ENCODE results near the gene CCDC134.
A peak's percentile ranks its signal among the peaks of the same experiment; 100 is the strongest.
"Not testable (repeated sequence)": the region's sequence is repeated elsewhere in the genome, so short reads cannot be mapped to it uniquely, and the experiment has no call there.

Gene CCDC134

GRCh38 chr22:41826430-41827383, 26.2 kb downstream of the CCDC134 start:
- no peak for DNase-seq

GRCh38 chr22:41827671-41828070, 27.2 kb downstream of the CCDC134 start:
- no peak for DNase-seq

DNA sequence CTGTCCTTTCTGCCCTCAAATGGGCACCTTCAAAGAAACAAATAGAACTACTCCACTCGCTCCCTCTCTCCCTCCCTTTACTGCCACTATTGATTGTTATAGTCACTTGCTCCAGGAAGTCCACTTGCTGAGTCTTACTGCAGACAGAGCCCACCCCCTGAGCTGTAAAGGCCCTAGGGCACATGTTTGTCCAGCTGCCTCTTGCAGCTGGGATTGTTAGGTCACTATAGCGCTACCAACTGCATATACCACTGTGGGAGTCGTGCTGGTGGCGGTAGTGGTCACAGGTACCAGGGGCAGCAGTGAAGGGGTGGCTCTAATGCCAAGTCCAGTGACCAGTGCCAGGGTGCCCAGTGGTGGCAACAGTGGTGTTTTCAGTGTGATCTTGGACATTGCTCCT, 28.0 kb downstream of the CCDC134 start:
- DNase-seq: no peak

DNA sequence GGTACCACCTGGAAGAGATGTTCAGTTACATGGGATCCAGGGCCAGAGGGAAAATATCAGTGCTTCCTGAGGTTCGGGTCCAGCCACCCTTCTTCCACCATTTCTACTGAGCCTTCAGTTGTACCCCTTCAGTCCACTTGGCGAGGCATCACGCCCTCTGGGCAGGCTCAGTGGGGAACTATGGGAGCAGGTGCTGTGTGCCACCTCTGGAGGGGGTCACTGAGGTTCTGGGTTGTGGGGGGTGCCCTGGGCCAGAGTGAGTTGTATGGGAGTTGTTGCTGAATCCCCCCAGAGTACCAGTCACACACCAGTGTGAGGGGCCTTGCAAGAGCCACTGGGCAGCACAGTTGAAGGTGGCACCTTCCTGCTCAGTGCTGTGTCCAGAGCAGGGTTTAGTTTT, 29.7 kb downstream of the CCDC134 start:
- no peak for DNase-seq

GRCh38 chr22:41831383-41831782, 30.9 kb downstream of the CCDC134 start:
- DNase-seq: no peak

DNA sequence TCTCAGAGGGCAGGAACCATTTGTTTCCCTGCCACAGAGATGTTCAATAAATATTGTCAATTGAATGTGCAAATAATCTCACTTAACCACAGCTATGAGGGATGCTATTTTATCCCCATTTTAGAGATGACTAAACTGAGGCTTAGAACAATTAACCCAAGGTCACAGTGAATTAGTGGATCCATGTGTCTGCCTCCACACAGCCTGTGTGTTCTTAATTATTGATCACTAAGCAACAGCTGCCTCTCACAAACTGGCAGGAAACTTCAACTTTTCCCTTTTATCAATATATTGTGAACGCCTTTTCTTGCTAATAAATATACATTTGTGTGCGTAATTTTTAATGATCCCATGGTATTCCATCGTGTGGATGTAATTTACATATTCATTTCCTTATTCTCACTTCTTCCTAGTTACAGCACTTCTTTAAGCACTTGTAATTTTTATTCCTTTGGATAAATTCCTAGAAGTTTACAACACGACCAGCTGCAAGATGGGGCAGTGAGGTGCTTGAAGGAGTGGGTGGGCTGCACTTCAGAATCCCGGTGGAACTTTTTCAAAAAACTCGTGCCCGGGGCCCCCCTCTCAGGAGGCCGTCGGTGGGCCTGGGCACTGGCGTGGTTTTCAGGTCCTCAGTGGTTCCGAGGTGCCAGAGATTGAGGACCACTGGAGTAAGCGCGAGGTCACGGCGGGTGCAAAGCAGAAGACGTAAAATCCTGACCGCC, 31.5 kb downstream of the CCDC134 start:
- DNase-seq: no peak

GRCh38 chr22:41832553-41833368, 32.3 kb downstream of the CCDC134 start, which contains the start of gene SREBF2:
SREBF2 (plus strand) TSS chr22:41833105; CDS start chr22:41833271, 166 bp downstream.
- DNase-seq: peak; percentile 99

DNA sequence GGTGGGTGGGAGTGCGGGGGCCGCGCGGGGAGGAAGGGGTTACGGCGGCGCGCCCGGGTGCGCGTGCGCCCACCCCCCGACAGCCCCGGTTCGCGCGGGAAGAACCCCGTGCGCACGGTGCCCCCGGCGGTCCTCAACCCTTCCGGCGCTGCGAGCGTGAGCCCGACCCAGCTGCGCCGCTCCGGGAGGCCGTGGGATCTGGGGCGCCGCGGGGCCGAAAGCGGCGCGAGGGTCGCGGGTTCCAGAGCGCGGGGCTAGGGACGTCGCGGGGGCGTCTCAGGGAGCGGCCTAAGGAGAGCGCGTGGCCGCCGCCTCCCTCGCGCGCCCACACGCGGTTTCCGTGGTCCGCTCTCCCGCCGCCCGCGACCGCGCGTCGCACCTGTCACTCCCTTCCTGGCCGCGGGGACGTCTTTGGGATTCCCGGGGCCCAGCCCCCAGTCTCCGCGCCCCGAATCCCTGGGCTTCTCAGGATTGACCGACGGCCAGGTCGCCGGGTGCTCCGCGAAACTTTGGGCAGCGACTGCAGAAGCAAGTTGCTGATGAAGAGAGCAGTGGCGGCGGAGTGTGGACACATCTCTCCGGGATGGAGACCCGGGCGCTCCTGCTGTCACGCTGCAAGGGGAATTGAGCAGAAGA, 33.0 kb downstream of the CCDC134 start:
- DNase-seq: peak; percentile 27

DNA sequence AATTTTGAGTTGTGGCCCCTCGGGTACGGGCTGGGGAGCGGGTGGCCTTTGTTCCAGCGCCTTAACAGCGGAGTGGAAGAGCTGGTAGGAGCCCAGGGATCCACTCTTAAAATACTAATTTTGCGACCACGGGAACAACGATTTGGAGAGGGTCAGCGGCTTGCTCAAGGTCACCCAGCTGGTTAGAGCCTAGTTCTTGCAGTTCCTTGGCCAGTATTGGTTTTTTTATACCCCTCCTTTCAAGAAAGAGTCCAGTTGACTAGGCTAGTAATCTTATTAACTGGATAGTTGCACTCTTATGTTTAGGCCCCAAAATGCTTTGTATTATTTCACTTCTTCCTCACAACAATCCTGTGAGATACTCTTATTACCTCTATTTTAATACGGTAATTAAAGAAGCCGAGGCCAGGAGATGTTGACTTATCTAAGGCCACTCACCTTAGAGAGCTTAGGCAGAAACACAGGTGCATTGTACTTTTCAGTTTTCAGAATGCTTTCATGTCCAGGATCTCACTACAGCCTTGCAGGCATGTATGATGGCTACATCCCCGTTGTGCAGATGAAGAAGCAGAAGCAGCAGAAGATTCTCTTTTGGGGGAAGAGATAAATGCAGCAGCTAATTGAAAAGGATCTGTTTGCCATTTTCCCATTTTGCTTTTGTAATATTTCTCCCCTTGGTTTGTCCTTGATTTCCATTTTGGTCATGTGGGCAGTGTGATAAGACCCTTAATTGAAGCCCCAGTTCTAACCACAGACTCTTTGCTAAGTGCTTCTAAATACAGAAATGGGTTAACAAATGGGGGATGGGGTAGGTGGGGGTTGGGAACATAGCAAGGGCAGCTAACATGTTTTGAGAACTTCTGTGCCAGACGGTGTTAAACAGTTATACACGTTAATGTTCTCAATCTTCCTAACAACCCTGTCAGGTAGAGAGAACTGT, 33.8 kb downstream of the CCDC134 start:
- no peak for DNase-seq

DNA sequence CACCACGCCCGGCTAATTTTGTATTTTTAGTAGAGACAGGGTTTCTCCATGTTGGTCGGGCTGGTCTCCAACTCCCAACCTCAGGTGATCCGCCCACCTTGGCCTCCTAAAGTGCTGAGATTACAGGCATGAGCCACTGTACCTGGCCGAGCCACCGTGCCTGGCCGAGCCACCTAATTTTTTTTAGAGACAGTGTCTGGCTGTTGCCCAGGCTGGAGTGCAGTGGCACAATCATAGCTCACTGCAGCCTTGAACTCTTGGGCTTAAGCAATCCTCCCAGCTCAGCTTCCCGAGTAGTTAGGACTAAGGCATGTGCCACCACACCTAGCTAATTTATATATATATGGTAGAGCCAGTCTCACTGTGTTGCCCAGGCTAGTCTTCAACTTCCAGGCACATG, 35.0 kb downstream of the CCDC134 start:
- DNase-seq: not testable (repeated sequence)

DNA sequence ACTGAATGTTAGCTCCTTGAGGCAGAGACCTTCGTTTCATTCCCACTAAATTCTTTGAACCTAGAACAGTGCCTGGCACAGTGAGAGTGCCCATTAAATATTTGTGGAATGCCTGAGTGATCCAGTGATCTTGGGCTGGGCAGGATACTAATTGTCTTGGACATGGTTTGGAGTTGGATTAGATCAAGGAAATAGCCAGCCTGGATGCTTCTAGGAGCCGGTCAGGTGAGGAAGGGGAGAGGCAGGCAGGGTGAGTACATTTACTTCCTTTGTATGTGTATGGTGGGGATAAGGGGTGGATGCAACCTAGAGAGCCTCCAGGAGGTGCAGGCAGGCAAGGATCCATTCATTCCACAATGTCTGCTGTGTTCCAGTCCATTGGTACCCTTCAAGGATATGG, 36.1 kb downstream of the CCDC134 start:
- DNase-seq: no peak

GRCh38 chr22:41838842-41839618, 38.6 kb downstream of the CCDC134 start:
- no peak for DNase-seq

DNA sequence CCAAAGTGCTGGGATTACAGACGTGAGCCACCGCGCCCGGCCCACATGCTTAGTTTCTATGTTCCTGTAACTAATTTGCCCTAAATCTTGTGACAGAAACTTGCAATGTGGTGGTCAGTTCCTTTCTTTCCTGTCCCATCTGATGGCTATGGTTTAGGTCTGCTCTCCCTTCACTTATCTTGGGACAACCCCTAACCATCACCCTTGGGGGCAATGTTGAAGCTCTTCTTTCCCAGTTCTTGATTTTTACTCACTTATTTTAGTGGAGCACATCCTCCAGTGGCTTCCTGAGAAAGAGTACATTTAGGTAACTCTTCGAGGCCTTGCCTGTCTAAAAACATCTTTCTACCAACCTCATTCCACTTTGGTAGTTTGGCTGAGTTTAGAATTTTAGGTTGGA, 39.7 kb downstream of the CCDC134 start:
- no peak for DNase-seq

- no peak for DNase-seq
These were observed 40.7 kb downstream of the CCDC134 start for GRCh38 chr22:41841085-41841712.

GRCh38 chr22:41842996-41843970, 42.8 kb downstream of the CCDC134 start:
- DNase-seq: no peak

- DNase-seq: no peak
These were observed 43.6 kb downstream of the CCDC134 start for GRCh38 chr22:41844036-41844435.

DNA sequence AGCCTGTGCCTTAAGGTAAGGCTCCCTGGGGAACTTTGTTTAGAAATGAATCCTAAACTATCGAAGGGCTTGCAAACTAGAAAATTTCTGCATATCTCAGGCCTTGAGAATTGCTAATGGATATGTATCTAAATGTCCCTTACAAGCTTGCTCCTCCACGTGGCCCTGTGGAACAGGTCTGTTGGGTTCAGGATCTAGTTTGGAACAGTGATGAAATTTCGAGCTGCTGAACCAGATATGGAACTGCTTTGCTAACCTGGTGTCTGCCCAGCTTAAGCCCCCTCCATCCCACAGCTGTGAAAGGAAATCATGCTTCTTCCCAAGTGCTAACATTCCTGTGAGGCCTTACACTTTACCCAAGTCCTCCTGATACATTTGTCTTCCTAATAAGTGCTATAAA, 44.0 kb downstream of the CCDC134 start:
- DNase-seq: no peak

- DNase-seq: no peak
These were observed 45.1 kb downstream of the CCDC134 start for GRCh38 chr22:41845380-41846267.
